GM18858 (cell line): ENCODE measurements around the gene CUEDC1.
"Not testable (repeated sequence)": the region's sequence is repeated elsewhere in the genome, so short reads cannot be mapped to it uniquely, and the experiment has no call there.

Source experiments
- ATAC-seq: cut with Tn5 transposase; IDR thresholded peaks from one replicate; pipeline ENCODE4 v1.9.1; 2021; ENCODE audit not compliant: unreplicated experiment

The CUEDC1 gene

DNA sequence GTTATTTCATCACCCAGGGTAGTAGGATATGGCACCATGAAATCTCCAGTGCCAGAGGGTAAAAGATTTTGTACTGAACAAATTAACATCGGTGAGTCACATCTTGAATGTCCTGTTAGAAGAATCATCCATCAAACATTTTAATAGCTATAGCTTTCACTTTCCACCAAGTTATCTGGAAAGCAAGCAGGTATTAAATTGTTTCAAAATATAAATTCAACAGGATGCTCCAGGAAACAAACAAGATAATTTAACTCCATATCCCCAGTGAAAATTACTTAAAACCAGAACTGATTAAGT is 30.4 kb upstream of the CUEDC1 start:
- no peak for ATAC-seq

DNA sequence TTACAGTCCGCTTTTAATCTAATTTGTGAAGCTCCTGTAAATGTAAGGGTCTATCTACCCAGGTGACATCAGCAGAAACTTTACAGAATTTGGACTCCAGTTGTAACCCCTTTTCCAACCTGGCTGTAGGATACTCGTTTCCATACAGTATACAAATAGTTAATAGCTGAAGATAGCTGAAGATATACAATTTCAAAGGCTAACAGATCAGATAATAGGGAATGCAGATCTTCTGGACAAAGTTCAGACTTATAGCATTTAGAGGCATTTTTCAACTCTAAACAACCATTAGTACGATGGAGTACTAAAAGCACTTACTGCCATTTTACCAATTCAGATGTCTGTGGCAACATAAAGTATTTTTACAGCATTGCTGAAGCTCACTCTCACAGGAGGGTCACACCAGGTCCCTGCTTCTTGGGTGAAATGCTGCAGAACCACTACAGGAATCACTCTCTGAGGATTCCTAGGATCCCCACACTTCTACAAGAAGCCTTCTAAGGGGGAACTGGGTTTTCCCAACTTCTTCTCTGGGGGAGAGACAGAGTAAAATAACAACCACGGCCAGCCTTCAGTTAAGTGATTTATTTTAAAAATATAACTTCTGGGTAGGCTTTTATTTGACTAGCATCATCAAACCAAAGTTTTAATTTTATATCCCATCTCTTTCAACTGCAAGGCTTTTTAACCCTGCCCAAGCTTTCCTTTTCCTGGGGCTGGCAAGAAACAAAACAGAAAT is 29.9 kb upstream of the CUEDC1 start:
- ATAC-seq, result no peak

DNA sequence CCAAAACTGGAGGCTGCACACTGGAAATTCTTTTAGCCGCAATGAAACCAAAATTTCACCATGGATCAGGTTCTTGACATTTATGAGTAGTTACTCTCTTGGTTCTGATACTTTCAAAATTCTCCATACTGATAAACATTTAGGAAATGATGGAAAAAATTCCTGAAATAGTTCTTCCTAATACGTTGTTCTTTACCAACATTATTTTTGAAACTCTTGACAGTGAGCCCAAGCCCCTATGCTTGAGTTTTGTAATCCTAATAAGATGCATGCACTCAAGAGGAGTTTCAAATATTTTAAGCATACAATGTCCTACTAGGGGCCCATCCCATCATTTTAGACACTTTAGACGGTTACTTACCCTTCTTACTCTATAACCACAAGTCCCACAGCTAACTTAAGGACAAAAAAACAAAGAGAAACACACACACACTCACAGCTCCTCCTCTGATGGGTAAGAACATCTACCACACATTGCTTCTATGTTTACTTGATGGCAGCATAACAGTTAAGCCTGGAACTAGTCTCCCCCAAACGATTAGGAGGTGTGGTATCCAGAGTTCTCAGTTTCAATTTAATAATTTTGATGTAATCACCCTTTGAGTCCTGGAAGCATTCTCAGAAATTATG is 29.2 kb upstream of the CUEDC1 start:
- no peak for ATAC-seq

DNA sequence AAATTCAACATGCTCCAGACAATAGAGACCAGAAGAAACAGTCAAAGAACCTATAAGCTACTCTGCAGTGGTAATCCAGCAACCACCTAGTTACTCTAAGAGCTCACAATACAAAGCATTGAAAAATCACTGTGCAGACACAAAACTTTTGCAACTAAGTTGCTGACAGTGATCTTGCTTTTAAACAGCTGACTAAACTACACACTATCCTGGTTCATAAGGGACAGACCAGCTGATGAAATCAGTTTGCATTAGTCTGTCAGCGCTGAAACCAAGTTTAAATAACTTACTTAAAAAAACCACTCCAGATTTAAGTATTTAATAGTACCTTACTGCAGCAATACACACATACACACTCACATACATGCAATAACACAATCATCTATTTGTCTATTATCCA is 28.2 kb upstream of the CUEDC1 start:
- ATAC-seq, result no peak

DNA sequence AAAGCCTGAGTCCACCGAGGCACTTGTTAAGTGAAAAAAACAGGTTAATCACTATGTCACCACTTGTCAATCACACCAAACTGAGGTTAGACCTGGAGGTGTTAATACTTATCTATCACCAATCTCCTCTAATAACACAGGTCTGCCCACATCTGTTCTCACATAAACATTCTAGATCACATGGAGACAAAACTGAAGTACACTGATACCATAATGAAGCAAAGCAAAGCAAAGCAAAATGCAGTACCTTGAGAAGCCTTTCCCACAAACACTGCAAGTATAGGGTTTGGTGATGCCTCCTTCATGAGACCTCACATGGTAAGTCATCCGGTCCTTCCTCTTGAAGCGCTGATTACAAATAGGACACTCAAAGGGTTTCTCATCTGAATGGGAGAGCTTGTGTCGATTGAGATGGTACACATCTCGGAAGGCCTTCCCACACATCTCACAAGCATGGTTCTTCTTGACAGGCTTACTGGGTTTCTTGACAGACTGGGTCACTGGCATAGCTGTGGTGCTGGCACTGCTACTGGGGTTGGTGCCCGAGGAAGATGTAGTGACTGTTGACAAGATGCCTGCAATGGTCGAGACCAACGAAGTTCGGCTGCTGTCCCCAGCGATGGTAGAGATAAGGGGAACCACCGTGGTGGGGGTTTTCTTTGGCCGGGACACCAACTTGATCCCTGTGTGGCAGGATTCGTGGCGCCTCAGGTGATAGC is 27.4 kb upstream of the CUEDC1 start:
- no peak for ATAC-seq

DNA sequence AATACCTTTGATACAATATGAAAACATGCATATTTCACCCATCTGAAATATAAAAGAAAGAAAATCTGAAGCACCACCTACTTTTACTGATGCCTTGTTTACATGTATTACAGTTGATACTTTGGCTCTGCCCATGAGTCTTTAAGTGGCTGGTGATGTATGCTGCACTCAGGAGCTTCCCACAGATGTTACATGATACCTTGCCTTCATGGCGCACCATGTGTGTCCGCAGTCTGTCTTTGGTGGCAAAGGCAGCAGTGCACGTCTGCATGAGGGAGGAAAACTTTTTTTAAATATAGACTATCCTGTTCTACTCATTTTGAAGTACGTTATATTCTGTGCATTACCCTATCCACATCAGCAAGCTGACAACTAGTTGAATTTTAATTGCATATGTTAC is 25.3 kb upstream of the CUEDC1 start:
- no peak for ATAC-seq

DNA sequence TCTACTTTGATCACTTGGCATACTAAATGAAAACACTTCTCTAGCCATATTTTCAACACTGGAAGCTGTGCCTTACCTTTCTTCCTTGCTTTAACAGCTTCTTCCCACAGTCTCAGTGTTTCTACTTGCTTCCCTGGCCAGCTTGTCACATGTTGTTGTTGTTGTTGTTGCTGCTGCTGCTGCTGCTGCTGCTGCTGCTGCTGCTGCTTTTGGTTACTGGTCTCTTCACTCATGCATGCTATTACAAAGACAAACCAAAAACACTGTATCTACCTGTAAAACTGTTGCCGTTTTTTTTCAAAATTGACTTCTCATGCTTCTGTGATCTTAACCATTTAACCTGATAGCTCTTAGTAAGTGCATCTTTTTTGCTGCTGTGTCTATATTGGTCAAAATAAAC is 23.9 kb upstream of the CUEDC1 start:
- ATAC-seq, result no peak

DNA sequence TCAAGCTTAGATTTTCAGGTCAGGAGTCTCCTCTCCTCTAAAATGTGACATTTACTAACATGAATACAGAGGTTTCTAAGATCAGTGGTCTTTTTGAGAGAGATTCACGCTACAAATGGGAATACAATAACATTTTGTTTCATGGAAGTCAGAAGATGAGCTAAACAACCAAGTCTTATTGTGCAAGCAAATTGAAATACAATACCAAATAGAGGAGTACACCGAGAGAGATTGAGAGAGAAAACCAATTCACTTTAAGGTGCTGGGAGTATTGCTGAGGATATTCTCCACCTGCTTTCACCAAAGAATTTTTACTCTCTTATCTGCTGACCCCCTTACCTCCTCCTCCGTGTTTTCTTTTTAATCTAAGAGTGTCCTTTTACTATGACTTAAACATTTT is 21.4 kb upstream of the CUEDC1 start:
- no peak for ATAC-seq

DNA sequence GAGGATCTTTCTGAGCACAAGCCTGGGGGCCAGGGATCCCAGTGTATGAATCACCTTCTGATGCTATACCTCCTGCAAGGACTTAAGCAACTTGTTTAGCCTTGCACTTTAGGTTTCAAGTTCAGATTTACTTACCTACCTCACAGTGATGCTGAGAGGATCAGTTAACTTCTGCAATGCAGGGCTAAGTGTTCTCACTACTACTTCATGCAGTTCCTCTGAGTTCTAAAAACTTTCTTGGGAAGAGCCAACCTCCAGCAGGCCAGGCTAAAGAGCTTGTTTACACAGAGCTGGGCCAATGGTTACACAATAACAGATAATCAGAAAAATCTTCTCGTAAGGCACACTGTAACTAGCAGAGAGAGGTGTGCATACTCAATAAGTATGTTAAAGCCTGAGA is 19.8 kb upstream of the CUEDC1 start:
- no peak for ATAC-seq

DNA sequence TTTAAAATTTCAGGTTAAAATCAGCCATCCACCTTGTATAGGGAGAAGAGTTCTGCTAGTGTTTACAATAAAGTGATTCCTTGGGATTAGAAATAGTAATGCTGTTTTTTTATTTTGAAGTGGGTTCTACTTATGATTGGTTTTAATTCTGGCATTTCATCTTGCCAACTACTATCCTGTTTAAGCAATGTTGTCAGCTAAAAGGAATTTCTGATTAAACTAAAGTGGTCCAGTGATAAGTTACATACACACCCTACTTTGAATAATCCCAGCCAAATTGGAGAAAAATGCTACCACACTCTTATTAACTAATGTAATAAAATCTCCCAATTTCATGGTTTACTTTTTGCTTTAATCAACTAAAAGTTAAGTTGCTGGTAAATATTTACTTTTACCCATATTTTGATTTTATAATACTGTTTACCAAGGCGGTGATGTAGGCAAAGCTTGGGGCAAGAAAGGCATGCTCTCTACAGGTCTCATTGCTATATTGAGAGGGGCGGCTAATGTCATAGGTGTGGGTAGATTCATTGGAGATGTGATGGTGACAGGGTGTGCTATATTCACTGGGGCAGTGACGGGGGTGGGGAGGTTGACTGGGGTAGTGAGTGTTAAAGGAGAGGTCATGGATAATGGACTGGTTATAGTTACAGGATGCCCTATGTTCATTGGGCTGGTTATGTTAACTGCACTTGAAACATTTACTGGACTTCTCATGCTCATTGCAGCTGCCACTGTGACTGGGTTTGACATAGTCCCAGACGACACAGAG is 19.0 kb upstream of the CUEDC1 start:
- ATAC-seq, result not testable (repeated sequence)

DNA sequence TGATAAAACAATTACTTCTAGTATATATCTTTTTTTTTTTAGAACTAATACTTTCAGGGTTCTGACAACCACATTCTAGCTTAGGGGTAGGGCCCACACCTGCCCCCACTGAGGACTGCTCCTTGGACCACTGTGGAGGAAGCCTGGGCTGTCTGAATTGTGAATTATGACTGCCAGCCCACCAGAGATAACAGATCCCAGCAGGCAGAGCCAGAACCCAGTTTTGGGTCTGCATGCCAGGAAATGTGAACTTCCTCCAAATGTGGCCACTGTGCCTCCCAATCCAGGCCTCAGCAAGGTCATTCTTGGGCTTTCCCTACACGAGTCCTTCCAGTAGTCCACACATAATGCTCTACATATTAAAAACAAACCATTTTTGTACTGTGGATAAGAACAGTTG is 16.9 kb upstream of the CUEDC1 start:
- no peak for ATAC-seq

DNA sequence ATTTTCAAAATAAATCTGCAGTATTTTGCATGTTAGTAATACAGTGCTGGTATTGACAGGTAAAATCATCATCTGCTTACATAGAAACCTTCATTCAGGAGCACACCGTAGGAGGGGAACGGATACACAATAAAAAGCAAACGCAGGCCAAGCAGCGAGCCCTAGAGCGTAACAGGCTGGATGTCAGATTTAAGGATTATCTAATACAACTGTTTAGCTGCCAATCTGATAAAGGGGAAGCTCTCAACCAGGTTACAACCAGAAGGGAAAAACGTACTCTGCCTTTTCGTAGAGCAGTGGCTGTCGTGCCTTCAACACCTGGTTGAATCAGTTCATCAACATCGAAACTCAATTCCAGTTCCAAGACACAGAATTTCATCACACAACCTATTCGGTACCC is 16.4 kb upstream of the CUEDC1 start:
- no peak for ATAC-seq

DNA sequence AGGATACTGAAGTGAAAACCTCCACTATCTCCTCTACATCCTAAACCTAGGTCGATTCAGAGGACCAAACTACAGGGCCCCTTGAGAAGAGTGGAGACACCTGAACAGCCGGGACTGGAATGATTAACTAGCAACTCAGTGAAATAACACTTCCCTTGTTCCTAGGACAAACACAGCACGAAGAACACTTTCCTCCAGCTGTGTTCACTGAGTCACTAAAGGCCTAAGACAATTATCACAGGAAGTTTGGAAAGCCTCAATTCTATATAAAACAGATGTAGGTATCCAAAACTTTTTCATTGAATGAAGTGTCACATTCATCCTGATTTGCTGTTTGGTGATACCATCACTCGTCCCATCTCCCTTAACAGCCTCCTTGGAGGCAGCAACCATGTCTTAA is 15.5 kb upstream of the CUEDC1 start:
- ATAC-seq, result no peak

DNA sequence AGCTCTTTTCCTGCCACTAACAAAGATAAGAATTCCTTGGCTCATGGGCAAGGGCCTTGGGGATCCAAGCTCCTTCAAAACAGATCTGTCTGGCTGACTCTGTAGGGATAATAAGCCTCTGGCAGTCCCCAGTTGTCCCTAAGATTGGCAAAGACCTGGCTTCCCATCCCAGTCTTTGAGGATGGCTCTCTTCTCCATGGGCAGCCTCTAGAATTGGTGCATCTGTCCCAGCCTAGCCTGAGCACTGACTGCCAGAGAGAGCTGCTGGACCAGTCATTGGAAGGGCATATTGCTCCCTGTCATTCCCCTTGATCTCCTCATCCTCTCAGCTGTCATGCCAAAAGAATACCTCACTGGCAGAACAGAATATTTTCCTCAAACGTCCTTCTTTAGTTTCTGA is 13.2 kb upstream of the CUEDC1 start:
- ATAC-seq, result no peak

DNA sequence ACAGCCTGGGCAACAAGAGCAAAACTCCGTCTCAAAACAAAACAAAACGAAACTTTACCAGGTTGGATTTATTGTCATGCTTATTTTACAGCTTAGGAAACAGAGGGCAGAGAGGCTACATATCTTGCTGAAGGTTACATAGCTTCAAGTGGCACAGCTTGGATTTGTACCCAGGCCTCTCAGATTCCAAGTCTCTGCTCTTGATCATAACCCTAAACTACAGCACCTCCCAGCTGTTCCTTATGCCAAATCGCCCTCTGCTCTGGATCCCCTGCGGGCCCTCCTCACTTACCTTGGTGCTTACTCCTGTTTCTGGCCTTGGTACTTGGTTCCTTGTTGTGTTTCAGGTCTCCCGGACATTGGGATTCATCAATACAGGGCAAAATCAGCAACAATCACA is 11.7 kb upstream of the CUEDC1 start:
- ATAC-seq, result no peak

DNA sequence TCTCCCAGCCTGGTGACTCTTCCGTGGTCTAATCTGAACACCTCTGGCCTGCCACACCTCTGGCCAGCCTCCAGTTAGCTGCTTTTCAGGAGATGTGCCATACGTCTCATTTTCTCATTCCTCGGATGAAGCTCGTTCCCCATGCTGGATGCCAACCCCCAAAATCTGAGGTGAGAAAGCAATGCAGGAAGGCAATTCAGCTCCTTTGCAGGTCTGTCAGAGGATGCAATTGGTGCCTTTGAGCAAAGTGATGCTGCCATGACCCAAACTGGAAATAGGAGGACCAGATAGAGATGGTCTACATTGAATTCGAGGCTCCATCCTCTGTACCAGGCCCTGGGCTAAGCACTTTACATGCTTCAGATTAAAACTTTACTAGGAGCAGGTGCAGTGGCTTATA is 11.0 kb upstream of the CUEDC1 start:
- no peak for ATAC-seq

DNA sequence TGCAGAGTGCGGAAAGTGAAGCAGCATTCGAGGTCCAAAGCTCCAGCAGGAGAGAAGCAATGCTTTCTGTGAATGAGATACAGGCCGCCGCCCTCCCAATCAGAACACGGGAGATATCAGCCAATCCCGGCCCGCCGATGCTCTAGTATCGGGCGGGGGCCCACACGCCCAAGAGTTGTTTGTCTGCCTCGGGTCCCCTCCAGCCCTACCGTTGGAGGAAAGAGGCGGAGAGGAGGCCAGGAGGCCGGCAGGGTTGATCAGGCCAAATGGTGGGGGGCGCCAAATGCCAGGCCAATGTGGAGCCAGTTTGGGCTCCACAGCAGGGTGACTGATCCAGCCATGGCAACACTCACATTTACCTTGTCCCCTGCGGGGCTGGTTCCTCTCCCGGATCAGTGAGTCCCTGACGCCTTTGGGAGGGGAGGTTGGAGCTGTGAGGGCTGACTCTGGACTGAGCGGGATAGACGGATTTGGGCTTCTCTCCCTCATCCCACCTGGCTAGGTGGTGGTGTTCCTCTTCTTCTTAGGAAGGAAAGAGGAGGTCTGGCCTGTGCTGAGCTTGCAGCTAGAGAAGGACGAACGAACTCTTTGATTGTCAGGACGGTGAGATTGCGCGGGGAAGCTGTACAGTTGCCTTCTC is 10.4 kb upstream of the CUEDC1 start:
- ATAC-seq, result no peak

DNA sequence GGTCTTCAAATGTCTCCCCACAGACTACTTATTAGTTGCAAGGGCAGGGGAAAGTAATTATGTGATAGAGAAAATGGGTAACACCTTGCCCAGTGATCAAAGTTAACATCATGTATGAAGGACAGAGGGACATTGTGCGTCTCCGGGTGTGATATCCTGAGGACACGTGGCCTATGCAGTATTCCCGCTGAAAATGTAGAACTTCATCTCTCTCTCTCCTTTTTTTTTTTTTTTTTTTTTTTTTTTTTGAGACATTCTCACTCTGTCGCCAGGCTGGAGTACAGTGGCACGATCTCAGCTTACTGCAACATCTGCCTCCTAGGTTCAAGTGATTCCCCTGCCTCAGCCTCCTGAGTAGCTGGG is 7.9 kb upstream of the CUEDC1 start:
- no peak for ATAC-seq

DNA sequence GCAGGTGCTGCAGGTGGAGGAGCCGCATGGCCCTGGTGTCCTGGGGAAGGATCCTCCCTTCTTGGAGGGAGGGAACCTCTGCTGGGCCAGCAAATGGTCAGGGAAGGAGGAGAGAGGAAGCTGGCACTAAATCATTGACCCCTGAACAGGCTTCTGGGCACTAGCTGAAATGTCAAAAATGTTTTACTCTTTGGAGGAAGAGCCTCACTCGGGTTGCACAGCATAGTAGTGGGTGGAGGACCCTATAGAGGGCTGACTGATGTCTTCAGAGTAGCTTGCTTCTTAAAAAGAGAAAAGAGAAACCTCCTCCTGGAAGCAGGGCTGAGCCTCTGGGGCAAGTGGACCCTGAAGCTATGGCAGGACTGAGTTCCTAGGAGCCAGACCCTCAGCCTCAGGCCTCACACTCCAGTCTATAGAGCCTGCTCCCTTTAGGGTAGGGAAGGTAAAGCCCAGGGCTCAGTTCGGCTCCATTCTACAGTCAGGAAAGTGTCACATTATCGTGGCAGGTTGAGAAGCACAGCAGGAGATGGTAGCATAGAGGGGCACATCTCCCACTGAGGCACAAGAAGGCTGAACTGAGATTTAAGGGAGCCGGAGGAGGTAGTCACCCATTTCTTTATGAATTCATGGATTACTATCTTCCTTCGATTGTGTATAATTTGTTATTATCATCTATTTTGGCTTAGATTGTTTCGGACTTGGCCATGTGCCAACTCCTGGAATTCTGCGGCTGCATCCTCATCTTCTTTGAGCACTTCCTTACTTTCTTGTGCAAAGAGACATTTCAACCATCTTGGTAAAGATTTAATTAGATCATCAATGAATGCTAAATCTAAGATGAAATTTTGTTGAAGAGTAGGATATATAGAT is 7.3 kb upstream of the CUEDC1 start:
- no peak for ATAC-seq

DNA sequence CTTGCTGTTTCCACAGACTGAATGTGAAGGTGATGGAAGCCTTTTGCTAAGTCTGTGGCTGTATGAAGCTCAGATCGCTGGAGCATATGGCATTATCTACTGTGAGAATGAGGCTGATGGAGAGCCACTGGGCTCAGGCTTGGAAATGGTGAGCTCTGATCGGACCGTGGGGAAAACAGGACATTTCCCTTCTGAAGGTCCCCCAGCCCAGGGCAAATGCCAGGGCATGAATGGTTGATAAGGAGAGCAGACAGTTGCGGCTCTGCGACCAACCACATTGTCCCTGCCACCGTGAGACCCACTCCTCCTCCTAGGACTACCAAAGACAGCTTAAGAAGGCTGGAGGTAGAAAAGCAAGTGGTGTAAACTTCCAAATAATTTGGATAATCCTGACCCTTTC is 4.7 kb upstream of the CUEDC1 start:
- no peak for ATAC-seq
